CD4-positive, alpha-beta T cell (primary cell): Measurements from ENCODE around the gene NOTCH1. TPM values are rescaled to one million over a fixed set of nuclear protein-coding genes. Genes with fewer than 3 reads are reported as not detected.
A peak's percentile ranks its signal among the peaks of the same experiment; 100 is the strongest.

ENCODE experiments used
- ATAC-seq: fragments of 200-7000 bp; cut with Tn5 transposase; one replicate; pipeline ENCODE4 v1.10.0; 2022; ENCODE audit warnings: mild to moderate bottlenecking; ENCODE audit not compliant: poor library complexity
- CTCF ChIA-PET: fragments of 350-600 bp; sonication (Branson Sonifier 250); formaldehyde crosslinking; loops from one replicate; lab custom pipeline; 2021; ENCODE audit warnings: antibody characterized with exemption, inconsistent platforms; lab: Charles Lee
- POLR2A ChIA-PET: fragments of 350-600 bp; sonication (Branson Sonifier 250); formaldehyde crosslinking; loops from one replicate; lab custom pipeline; 2021; ENCODE audit warnings: antibody characterized with exemption, inconsistent platforms; lab: Charles Lee
- DNase-seq, 14 experiments: peaks; one replicate each; pipeline ENCODE4 v3.0.0-alpha.2; 2013 to 2020; ENCODE audit warnings: mixed read lengths in 2 of 14
- H3K27ac ChIP-seq, 2 donors: one replicate each; pipeline versions ENCODE4 v1.5.1 to v1.7.0; 2013; ENCODE audit warnings: low read length in 2 of 2, low read depth in 1 of 2, mild to moderate bottlenecking in 1 of 2
- H3K27me3 ChIP-seq, 2 experiments: 1 replicate in 1 of 2; 2 replicates in 1 of 2; pipeline versions ENCODE4 v1.6.1 to v1.7.0; 2013; ENCODE audit warnings: low read length in 2 of 2, control low read depth in 1 of 2, mild to moderate bottlenecking in 1 of 2, moderate library complexity in 1 of 2; ENCODE audit not compliant: insufficient read depth in 2 of 2, control insufficient read depth in 1 of 2
- H3K36me3 ChIP-seq: one replicate; pipeline ENCODE4 v1.6.1; 2013; ENCODE audit warnings: low read length, control low read depth; ENCODE audit not compliant: insufficient read depth
- H3K4me1 ChIP-seq: one replicate; pipeline ENCODE4 v1.6.1; 2013; ENCODE audit warnings: low read length, control low read depth; ENCODE audit not compliant: insufficient read depth
- H3K4me3 ChIP-seq: one replicate; pipeline ENCODE4 v1.5.1; 2013; ENCODE audit warnings: mild to moderate bottlenecking, low read length, moderate library complexity
- H3K9me3 ChIP-seq, 2 experiments: 1 replicate in 1 of 2; 2 replicates in 1 of 2; pipeline versions ENCODE4 v1.6.1 to v1.7.0; 2013; ENCODE audit warnings: low read length in 2 of 2, mild to moderate bottlenecking in 2 of 2, control low read depth in 1 of 2, moderate library complexity in 1 of 2; ENCODE audit not compliant: control insufficient read depth in 1 of 2, insufficient read depth in 1 of 2
- H3K27ac Mint-ChIP-seq: one replicate; pipeline ENCODE4 v1.8.0; 2020; ENCODE audit warnings: mixed read lengths
- H3K27me3 Mint-ChIP-seq: one replicate; pipeline ENCODE4 v1.8.0; 2021; ENCODE audit warnings: mixed read lengths
- H3K36me3 Mint-ChIP-seq: one replicate; pipeline ENCODE4 v1.8.0; 2021; ENCODE audit warnings: low read depth, mixed read lengths
- H3K4me1 Mint-ChIP-seq: one replicate; pipeline ENCODE4 v1.8.0; 2021; ENCODE audit warnings: low read depth, mixed read lengths
- H3K4me3 Mint-ChIP-seq: one replicate; pipeline ENCODE4 v1.8.0; 2020; ENCODE audit warnings: mild to moderate bottlenecking, mixed read lengths
- H3K9me3 Mint-ChIP-seq: one replicate; pipeline ENCODE4 v1.8.0; 2020; ENCODE audit warnings: mixed read lengths
- intact Hi-C, 2 experiments: fragments of 100-400 bp; cut with DNase I in 1 of 2; cut with micrococcal nuclease in 1 of 2; formaldehyde crosslinking; loops; one replicate each; pipeline versions ENCODE4 v1.15.1 to v1.9.0; 2023 to 2025; cut with DNase I, micrococcal nuclease
- total RNA-seq, 174 experiments: library from RNA in 2 of 174; stranded (reverse) in 2 of 174; gene quantifications; one replicate each; pipeline ENCODE4 v1.2.3 and lab custom pipeline; 2021 to 2026
- TF ChIP-seq, protein P1 (sequence below): fragments of 200-600 bp; IDR thresholded peaks from one replicate; pipeline ENCODE4 v1.8.0; 2022; ENCODE audit warnings: antibody characterized with exemption, mild to moderate bottlenecking

The NOTCH1 gene
- total RNA-seq, 2 experiments from 2014 or later = 30.8 to 34.2 TPM

DNA sequence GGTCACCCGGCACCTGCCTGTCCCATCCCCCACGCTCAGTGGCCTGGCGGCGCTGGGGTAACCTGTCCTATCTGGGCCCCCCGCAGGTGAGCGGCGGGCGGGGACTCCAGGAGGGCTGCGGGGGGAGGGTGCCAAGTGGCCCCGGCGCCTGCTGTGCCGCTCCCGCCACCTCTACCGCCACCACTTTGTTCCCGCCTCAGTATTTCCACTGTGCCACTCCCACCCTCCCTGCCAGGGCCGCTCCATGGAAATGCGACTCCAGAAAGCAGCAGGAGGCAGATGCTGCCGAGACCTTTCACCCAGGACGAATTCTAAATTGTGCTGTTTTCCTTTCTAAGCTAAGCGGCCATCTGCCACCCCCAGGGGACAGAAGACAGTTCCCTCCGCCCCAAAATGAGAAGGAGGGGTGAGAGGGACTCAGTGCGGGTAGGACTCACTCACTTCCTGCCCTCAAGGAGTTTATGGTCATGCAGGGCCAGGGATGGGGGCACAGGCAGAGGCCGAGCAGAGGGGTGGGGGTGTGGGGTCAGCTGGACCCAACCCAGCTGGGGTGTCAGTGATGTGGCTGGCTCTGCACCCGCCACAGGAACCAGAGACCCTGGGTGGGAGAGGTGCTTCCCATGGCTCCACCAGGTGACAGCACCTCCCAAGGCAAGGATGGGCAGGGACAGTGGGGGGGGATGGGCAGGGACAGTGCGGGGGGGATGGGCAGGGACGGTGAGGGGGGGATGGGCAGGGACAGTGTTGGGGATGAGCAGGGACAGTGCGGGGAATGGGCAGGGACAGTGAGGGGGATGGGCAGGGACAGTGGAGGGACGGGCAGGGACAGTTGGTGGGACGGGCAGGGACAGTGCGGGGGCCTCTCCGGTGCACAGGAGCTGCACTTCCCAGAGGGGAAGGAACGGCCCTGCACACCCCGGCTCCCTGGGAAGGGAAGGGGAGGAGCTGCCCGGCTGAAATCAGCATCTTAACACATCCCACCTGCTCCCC lies 17.8 kb downstream of the NOTCH1 start:
- ChIA-PET POLR2A (interaction anchor here (6.0 kb wide), 1 partner anchor 11 kb away, joined by 49 read pairs; no protein-coding TSS in a partner anchor), CTCF (interaction anchor here (0.6 kb wide), 1 partner anchor 24 kb away, joined by 4 read pairs; no protein-coding TSS in a partner anchor)
- Mint-ChIP-seq H3K27ac (peak overlapping the region; percentile 55), H3K4me3 (no peak overlapping the region), H3K4me1 (peaks cover 18% of the 10 kb centered on the region), H3K27me3 (no peaks in the 10 kb centered on the region), H3K36me3 (peaks cover 3% of the 10 kb centered on the region), H3K9me3 (no peaks in the 10 kb centered on the region)
- intact Hi-C loops = no loop called here
- ATAC-seq (peak; percentile 30), DNase-seq (peak in 1 of 14 experiments; percentile 60)
- TF ChIP-seq, protein P1, sequence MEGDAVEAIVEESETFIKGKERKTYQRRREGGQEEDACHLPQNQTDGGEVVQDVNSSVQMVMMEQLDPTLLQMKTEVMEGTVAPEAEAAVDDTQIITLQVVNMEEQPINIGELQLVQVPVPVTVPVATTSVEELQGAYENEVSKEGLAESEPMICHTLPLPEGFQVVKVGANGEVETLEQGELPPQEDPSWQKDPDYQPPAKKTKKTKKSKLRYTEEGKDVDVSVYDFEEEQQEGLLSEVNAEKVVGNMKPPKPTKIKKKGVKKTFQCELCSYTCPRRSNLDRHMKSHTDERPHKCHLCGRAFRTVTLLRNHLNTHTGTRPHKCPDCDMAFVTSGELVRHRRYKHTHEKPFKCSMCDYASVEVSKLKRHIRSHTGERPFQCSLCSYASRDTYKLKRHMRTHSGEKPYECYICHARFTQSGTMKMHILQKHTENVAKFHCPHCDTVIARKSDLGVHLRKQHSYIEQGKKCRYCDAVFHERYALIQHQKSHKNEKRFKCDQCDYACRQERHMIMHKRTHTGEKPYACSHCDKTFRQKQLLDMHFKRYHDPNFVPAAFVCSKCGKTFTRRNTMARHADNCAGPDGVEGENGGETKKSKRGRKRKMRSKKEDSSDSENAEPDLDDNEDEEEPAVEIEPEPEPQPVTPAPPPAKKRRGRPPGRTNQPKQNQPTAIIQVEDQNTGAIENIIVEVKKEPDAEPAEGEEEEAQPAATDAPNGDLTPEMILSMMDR = no peak
- H3K27me3 ChIP-seq = no peaks in the 10 kb centered on the region
- peak overlapping the region in 1 of 2 donors; percentile 50 for H3K27ac ChIP-seq
- H3K9me3 ChIP-seq = no peaks in the 10 kb centered on the region
- peaks cover 14% of the 10 kb centered on the region for H3K36me3 ChIP-seq
- H3K4me3 ChIP-seq = no peak overlapping the region
- peaks cover 47% of the 10 kb centered on the region for H3K4me1 ChIP-seq

- no peak for ATAC-seq
- Mint-ChIP-seq H3K4me3 (no peak overlapping the region), H3K9me3 (no peaks in the 10 kb centered on the region), H3K27me3 (no peaks in the 10 kb centered on the region), H3K27ac (no peak overlapping the region), H3K4me1 (peaks cover 9% of the 10 kb centered on the region), H3K36me3 (peaks cover 3% of the 10 kb centered on the region)
- Histone ChIP-seq H3K9me3 (no peaks in the 10 kb centered on the region), H3K27ac (no peak overlapping the region), H3K4me1 (peaks cover 38% of the 10 kb centered on the region), H3K27me3 (no peaks in the 10 kb centered on the region), H3K4me3 (no peak overlapping the region), H3K36me3 (peaks cover 17% of the 10 kb centered on the region)
- POLR2A ChIA-PET = interaction anchor here (6.0 kb wide), 1 partner anchor 12 kb away, joined by 49 read pairs; no protein-coding TSS in a partner anchor
- intact Hi-C loops = no loop called here
- DNase-seq = no peak
- TF ChIP-seq, protein P1 = no peak
- CTCF ChIA-PET = interaction anchor here (0.6 kb wide), 1 partner anchor 25 kb away, joined by 4 read pairs; no protein-coding TSS in a partner anchor
Observed at GRCh38 chr9:136527131-136527530, 18.7 kb downstream of the NOTCH1 start.

DNA sequence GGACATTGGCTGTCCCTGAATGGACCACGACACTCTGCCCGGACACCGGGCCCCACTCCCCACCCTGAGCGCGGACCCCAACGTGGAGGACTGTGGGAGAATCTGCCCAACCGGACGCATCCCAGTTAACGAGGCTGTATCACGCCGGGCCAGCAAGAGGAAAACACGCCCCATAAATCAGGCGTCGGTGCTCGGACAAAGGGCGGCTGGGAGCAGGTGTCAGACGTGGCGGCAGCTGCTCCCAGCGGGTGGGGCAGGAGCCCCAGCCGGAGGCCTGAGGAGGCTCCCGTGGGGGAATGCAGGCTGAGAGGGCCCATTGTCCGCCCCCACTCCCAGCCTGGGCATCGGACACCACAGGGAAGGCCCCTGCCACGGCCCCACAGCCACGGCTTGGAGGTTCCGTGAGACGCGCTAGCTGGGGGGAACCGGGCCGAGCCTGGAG lies 19.2 kb downstream of the NOTCH1 start:
- Mint-ChIP-seq H3K27ac (no peak overlapping the region), H3K9me3 (no peaks in the 10 kb centered on the region), H3K4me3 (no peak overlapping the region), H3K36me3 (peaks cover 3% of the 10 kb centered on the region), H3K4me1 (peaks cover 7% of the 10 kb centered on the region), H3K27me3 (no peaks in the 10 kb centered on the region)
- ATAC-seq (no peak), DNase-seq (no peak)
- Histone ChIP-seq H3K27ac (no peak overlapping the region), H3K4me1 (peaks cover 34% of the 10 kb centered on the region), H3K9me3 (no peaks in the 10 kb centered on the region), H3K4me3 (no peak overlapping the region), H3K27me3 (no peaks in the 10 kb centered on the region), H3K36me3 (peaks cover 17% of the 10 kb centered on the region)
- CTCF ChIA-PET = no interaction called here
- POLR2A ChIA-PET = interaction anchor here (6.0 kb wide), 1 partner anchor 13 kb away, joined by 49 read pairs; no protein-coding TSS in a partner anchor
- TF ChIP-seq, protein P1 = no peak
- intact Hi-C loops = no loop called here
